Activated T-helper 2 cell treated with anti-CD3 and anti-CD28 coated beads, Interferon-gamma antibody, Interleukin-2, Interleukin-4, amounts not matched to agents 10 μg/mL and 5 μg/mL and 100 μg/mL, durations not matched to agents 14 hours and 24 hours and 36 hours (primary cell): ENCODE measurements around the gene SPPL2B. TPM values are rescaled to one million over a fixed set of nuclear protein-coding genes. Genes with fewer than 3 reads are reported as not detected.
"Not testable (repeated sequence)": the region's sequence is repeated elsewhere in the genome, so short reads cannot be mapped to it uniquely, and the experiment has no call there.

ENCODE experiments used
- DNase-seq: peaks from one replicate; pipeline ENCODE4 v3.0.0; 2021; ENCODE audit warnings: low spot score
- H3K27ac Mint-ChIP-seq: one replicate; pipeline ENCODE4 v1.8.0; 2021; ENCODE audit warnings: mixed read lengths
- H3K27me3 Mint-ChIP-seq: one replicate; pipeline ENCODE4 v1.8.0; 2021; ENCODE audit warnings: low read depth, mixed read lengths
- H3K36me3 Mint-ChIP-seq: one replicate; pipeline ENCODE4 v1.8.0; 2021; ENCODE audit warnings: low read depth, mixed read lengths
- H3K4me1 Mint-ChIP-seq: one replicate; pipeline ENCODE4 v1.8.0; 2021; ENCODE audit warnings: low read depth, mixed read lengths
- H3K4me3 Mint-ChIP-seq: one replicate; pipeline ENCODE4 v1.8.0; 2021; ENCODE audit warnings: low read depth, mild to moderate bottlenecking, moderate library complexity, mixed read lengths
- H3K9me3 Mint-ChIP-seq: one replicate; pipeline ENCODE4 v1.8.0; 2021; ENCODE audit warnings: mixed read lengths
- intact Hi-C: fragments of 100-400 bp; cut with micrococcal nuclease; formaldehyde crosslinking; loops from one replicate; pipeline ENCODE4 v1.15.1; 2023
- total RNA-seq: library from RNA; stranded (reverse); gene quantifications from 2 replicates; pipeline ENCODE4 v1.2.3, GENCODE V29; 2022

Gene SPPL2B
- total RNA-seq, 1 donor from 2014 or later = 60.8 TPM

DNA sequence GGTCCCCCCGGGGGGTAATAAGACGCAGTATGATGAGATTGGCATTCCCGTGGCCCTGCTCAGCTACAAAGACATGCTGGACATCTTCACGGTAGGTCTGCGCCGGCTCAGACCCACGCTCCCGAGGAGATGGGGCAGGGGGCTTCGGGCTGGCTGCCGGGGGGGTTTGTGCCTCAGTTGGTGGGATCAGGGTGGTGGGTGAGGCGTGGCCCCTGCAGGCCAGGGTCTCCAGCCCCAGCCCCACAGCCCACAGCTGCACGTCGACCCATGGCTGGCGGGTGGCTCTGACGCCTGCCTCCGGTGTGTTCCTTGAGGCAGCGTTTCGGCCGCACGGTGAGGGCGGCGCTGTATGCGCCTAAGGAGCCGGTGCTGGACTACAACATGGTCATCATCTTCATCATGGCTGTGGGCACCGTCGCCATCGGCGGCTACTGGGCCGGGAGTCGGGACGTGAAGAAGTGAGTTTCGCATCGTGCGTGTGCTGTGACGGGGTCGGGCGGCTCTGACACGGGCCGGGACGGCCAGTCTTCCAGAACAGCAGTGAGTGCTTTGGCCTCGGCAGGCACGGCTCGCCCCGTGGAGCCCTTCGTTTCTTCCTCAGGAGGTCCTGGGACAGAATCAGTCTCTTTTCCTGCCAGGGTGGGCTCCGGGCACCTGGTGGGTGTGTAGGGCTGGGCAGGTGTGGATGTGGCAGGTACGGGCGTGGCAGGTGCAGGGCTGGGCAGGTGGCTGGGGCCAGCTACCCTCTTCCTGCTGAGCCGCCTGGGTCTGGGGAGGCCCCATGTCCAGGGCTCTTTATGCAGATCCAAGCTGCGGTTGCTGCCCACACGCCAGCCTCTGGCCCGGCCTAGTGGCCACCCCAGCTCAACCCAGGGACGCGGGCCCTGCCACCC is 10.5 kb downstream of the SPPL2B start:
- H3K4me1 Mint-ChIP-seq = peaks cover 1% of the 10 kb centered on the region
- intact Hi-C loops = no loop called here
- H3K36me3 Mint-ChIP-seq = peaks cover 12% of the 10 kb centered on the region
- peaks cover 9% of the 10 kb centered on the region for H3K9me3 Mint-ChIP-seq
- H3K27ac Mint-ChIP-seq = no peak overlapping the region
- no peak for DNase-seq
- no peak overlapping the region for H3K4me3 Mint-ChIP-seq
- no peaks in the 10 kb centered on the region for H3K27me3 Mint-ChIP-seq

DNA sequence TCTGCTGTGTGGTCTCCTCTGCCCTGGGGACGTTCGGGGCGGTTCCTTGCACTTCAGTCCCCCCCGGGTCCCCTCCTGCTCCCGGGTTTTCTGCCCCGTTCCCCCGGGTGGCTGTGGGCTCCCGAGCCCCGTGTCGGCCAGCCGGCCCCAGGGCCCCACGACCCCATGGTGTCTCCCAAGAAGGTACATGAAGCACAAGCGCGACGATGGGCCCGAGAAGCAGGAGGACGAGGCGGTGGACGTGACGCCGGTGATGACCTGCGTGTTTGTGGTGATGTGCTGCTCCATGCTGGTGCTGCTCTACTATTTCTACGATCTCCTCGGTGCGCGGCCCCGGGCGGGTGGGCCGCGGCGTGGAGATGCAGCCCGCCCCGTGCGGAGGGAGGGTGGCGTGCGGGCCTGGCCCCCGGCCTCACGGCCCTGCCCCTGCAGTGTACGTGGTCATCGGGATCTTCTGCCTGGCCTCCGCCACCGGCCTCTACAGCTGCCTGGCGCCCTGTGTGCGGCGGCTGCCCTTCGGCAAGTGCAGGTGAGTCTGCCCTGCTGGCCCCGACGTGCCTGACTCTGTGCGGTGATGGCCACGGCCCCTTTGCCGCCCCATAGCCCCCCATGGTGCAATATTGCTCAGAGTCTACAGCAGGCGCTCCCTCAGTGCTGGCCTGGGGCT is 11.3 kb downstream of the SPPL2B start:
- H3K4me3 Mint-ChIP-seq = no peak overlapping the region
- H3K27me3 Mint-ChIP-seq = no peaks in the 10 kb centered on the region
- intact Hi-C loops = no loop called here
- DNase-seq = no peak
- peaks cover 12% of the 10 kb centered on the region for H3K36me3 Mint-ChIP-seq
- no peak overlapping the region for H3K27ac Mint-ChIP-seq
- peaks cover 9% of the 10 kb centered on the region for H3K9me3 Mint-ChIP-seq
- peaks cover 1% of the 10 kb centered on the region for H3K4me1 Mint-ChIP-seq

DNA sequence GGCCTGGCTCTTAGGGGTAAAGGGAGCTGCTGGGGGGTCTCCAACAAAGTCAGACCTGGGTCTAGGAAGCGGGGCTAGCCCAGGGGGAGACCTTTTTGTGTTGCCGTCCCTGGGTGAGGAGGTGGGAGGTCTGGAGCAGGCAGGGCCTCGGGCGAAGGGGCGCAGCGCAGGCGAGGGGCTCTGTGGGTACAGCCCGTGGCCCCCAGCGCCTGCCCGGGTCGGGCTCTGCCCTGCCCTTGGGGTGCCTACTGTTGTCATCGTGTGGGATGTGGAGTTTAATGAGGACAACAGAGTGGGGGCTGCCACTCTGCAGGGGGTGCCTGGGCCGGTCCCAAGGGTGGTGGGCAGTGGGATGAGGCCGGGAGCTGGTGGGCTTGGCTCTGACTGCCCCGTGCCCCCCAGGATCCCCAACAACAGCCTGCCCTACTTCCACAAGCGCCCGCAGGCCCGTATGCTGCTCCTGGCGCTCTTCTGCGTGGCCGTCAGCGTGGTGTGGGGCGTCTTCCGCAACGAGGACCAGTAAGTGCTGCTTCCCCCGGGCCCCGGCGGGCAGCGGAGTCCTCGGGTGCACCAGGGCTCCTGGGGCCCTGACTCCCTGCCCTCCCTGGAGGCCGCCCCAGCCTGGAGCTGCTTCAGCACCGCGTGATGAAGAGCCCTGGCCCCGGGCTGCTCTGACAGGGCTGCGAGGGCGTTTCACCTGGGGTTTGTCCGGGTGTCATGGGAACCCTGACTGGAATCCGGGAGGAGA is 12.2 kb downstream of the SPPL2B start:
- H3K9me3 Mint-ChIP-seq = peaks cover 7% of the 10 kb centered on the region
- H3K27me3 Mint-ChIP-seq = no peaks in the 10 kb centered on the region
- intact Hi-C loops = no loop called here
- H3K4me1 Mint-ChIP-seq = peaks cover under 1% of the 10 kb centered on the region
- H3K36me3 Mint-ChIP-seq = peaks cover 10% of the 10 kb centered on the region
- no peak overlapping the region for H3K4me3 Mint-ChIP-seq
- no peak overlapping the region for H3K27ac Mint-ChIP-seq
- no peak for DNase-seq

DNA sequence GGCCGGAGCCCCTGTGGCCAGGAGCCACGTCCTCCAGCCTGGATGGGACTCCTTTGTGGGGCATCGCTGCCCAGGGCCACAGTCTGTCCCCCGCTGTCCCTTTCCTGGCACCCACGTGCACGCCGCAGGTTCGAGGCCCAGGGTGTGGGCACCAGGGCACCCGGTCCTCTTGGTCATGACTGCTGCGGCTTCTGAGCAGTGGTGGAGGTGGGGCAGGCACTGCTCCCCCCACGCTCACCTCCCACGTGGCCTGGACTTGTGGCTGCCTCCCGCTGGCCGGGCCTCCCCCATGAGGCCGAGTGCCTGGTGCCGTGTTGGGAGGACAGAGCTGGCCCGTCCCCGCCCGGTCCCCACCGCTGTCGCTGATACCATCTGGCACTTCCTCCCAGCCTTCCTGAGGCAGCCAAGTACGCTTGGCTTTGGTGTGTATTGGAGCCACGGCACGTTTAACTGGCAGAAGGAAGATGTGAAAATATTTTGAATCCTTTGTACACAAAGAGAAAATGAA is 12.8 kb downstream of the SPPL2B start:
- intact Hi-C loops = no loop called here
- Mint-ChIP-seq H3K36me3 (peaks cover 6% of the 10 kb centered on the region), H3K4me1 (no peaks in the 10 kb centered on the region), H3K9me3 (peaks cover under 1% of the 10 kb centered on the region), H3K27ac (no peak overlapping the region), H3K4me3 (no peak overlapping the region), H3K27me3 (no peaks in the 10 kb centered on the region)
- no peak for DNase-seq

DNA sequence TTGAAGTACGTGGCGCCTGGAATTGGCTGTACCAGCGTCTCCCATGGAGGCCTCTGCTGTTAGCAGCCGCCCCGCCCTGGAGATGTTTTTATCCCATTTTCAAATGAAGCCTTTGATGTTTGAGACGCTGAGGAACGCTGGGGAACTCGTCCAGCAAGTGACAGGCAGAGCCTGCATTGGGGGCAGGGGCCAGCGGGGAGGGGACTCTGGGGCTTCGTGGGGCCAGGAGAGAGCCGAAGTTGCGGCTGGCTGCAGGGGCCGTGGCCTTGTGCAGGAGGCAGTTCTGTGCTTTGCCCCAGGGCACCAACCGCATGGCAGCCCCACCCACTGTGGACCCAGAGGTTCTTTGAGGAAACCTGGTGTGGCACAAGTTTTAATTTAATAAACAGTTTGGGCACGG is 13.5 kb downstream of the SPPL2B start:
- H3K27me3 Mint-ChIP-seq = no peaks in the 10 kb centered on the region
- peaks cover 4% of the 10 kb centered on the region for H3K36me3 Mint-ChIP-seq
- H3K27ac Mint-ChIP-seq = no peak overlapping the region
- H3K9me3 Mint-ChIP-seq = no peaks in the 10 kb centered on the region
- H3K4me3 Mint-ChIP-seq = no peak overlapping the region
- no peaks in the 10 kb centered on the region for H3K4me1 Mint-ChIP-seq
- intact Hi-C loops = no loop called here
- DNase-seq = no peak

DNA sequence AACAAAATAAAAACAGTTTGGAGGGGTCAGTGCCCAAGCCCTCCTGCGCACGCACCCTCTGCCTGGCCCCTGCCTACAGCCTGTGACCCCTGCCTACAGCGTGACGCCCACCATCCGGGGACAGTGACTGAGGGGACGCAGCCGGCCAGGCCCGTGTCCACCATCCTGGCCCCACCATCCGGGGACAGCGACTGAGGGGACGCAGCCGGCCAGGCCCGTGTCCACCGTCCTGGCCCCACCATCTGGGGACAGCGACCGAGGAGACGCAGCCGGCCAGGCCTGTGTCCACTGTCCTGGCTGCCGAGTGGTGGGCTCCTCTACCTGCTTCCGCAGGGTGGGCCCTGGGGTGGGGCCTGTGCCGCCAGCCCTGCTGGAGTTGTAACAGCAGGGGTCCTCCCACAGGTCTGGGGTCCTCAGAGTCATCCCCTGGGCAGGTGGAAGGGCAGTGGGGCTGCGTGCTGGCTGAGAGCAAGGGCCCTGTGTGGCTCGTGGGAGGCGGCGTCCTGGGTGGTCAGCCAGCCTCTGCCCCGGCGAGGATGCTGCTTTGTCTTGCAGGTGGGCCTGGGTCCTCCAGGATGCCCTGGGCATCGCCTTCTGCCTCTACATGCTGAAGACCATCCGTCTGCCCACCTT is 14.3 kb downstream of the SPPL2B start:
- Mint-ChIP-seq H3K4me3 (no peak overlapping the region), H3K4me1 (no peaks in the 10 kb centered on the region), H3K27me3 (no peaks in the 10 kb centered on the region), H3K36me3 (peaks cover under 1% of the 10 kb centered on the region), H3K9me3 (no peaks in the 10 kb centered on the region), H3K27ac (no peak overlapping the region)
- DNase-seq = no peak
- intact Hi-C loops = no loop called here

DNA sequence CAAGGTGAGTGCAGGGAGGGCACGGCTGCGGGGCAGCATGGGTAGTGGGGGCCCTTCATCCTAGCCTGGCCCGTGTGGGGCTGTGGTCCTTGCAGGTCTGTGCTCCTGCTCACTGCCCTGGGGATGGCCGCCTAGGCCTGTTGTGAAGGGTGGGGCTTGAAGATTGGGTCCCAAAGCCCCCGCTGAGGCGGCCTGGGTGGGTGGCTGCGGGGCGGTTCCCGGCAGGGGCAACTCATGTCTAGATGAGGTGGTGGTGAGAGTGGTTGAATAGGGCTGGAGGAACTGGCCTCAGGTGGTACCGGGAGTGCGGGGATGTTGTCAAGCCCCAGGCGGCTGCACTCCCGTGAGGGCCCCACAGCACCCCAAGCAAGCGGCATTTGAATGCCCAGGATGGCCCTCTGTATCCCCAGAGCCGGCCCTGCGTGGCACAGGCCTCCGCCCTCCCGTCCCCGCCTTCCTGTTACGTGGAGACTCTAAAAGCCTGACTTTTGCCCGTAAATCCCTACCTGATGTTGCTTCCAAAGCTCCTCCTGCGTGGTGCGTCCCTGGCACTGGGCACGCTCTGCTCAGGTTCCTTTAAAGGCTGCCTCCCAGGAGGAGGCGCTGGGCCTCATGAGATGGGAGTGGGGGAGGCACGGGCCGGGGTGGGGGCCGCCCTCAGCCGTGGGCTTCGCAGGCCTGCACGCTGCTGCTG is 15.0 kb downstream of the SPPL2B start:
- H3K4me1 Mint-ChIP-seq = no peaks in the 10 kb centered on the region
- intact Hi-C loops = no loop called here
- no peaks in the 10 kb centered on the region for H3K9me3 Mint-ChIP-seq
- H3K4me3 Mint-ChIP-seq = no peak overlapping the region
- no peak overlapping the region for H3K27ac Mint-ChIP-seq
- no peak for DNase-seq
- H3K36me3 Mint-ChIP-seq = no peaks in the 10 kb centered on the region
- H3K27me3 Mint-ChIP-seq = no peaks in the 10 kb centered on the region

DNA sequence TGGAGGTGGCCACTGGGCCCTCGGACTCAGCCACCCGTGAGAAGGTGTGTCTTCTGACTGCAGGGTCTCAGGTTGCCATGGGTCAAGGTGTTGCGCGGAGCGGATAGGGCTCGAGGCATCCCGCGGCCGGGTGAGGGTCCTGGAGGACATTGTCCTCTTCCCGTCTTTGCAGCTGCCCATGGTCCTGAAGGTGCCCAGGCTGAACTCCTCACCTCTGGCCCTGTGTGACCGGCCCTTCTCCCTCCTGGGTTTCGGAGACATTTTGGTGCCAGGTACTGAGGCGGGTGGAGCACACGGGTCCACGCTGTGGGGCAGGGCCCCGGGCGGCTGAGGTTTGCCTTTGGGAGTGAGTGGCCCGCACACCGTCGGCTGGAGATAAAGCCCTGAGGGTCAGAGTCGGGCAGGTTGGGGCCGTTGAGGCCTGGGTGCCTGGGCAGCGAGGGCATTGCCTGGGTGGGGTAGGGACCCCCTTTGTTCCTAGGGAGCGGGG is 15.9 kb downstream of the SPPL2B start:
- H3K36me3 Mint-ChIP-seq = no peaks in the 10 kb centered on the region
- H3K9me3 Mint-ChIP-seq = no peaks in the 10 kb centered on the region
- H3K27ac Mint-ChIP-seq = no peak overlapping the region
- H3K27me3 Mint-ChIP-seq = no peaks in the 10 kb centered on the region
- no peaks in the 10 kb centered on the region for H3K4me1 Mint-ChIP-seq
- no peak for DNase-seq
- intact Hi-C loops = no loop called here
- H3K4me3 Mint-ChIP-seq = no peak overlapping the region

DNA sequence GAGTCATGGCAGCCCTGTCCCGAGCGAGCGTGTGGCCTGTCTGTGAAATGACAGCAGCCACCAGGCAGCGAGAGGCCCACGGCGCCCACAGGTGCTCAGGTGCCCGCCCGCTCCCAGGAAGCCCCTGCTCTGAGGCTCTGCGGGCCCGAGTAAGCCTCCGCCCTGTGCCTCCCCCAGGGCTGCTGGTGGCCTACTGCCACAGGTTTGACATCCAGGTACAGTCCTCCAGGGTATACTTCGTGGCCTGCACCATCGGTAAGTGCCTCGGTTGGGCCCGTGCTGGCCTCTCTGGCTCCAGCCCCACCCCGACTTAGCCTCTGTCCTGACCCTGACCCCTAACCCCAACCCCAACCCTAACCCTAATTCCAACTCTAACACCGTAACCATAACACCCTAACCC is 16.6 kb downstream of the SPPL2B start:
- intact Hi-C loops = no loop called here
- H3K27ac Mint-ChIP-seq = no peak overlapping the region
- no peaks in the 10 kb centered on the region for H3K9me3 Mint-ChIP-seq
- DNase-seq = no peak
- no peaks in the 10 kb centered on the region for H3K27me3 Mint-ChIP-seq
- H3K4me1 Mint-ChIP-seq = no peaks in the 10 kb centered on the region
- H3K4me3 Mint-ChIP-seq = no peak overlapping the region
- H3K36me3 Mint-ChIP-seq = no peaks in the 10 kb centered on the region

DNA sequence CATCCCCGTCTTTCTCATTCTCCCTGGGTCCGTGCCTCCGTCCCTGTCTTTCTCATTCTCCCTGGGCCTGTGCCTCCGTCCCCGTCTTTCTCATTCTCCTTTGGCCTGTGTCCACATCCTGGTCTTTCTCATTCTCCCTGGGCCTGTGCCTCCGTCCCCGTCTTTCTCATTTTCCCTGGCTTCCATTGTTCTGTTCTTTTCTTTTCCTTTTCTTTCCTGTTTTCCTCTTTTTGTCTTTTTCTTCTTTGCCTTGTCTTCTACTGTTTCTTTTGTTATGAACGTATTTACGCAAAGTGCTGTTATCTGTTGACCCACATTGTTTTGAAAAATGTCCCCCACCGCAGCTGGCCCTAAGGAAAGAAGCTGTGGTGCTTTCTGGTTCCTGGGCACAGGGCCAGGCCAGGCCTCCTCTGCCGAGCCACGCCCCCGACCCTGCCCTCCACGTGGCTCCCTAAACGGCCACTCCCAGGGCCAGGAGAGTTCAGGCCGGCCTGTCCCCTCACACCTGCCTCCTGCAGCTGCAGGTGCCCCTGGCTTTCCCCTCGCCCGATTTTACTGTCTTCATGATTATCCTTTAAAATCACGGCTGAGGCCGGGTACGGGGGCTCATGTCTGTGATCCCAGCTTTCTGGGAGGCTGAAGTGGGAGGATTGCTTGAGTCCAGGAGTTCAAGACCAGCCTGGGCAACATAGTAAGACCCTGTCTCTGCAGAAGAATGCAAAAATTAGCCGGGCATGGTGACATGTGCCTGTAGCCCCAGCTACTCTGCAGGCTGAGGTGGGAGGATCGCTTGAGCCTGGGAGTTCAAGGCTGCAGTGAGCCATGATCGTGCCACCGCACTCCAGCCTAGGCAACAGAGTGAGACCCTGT is 17.5 kb downstream of the SPPL2B start:
- H3K4me3 Mint-ChIP-seq = no peak overlapping the region
- no peaks in the 10 kb centered on the region for H3K4me1 Mint-ChIP-seq
- intact Hi-C loops = no loop called here
- H3K36me3 Mint-ChIP-seq = no peaks in the 10 kb centered on the region
- H3K9me3 Mint-ChIP-seq = no peaks in the 10 kb centered on the region
- no peak overlapping the region for H3K27ac Mint-ChIP-seq
- H3K27me3 Mint-ChIP-seq = no peaks in the 10 kb centered on the region
- DNase-seq = no peak

DNA sequence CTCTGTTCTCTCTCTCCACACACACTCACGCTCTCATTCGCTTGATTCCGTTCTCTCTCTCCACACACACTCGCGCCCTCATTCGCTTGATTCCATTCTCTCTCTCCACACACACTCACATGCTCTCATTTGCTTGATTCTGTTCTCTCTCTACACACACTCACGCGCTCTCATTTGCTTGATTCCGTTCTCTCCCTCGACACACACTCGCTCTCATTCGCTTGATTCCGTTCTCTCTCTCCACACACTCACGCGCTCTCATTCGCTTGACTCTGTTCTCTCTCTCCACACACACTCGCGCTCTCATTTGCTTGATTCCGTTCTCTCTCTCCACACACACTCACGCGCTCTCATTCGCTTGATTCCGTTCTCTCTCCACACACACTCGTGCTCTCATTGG is 21.3 kb downstream of the SPPL2B start:
- intact Hi-C loops = not testable (repeated sequence)

More for the DNA sequence above, 21.3 kb downstream of the SPPL2B start:
- not testable (repeated sequence) for H3K27ac Mint-ChIP-seq, DNase-seq, H3K4me1 Mint-ChIP-seq, H3K36me3 Mint-ChIP-seq, H3K4me3 Mint-ChIP-seq, H3K9me3 Mint-ChIP-seq, H3K27me3 Mint-ChIP-seq
